ENCODE measurements around the gene SAMD9L. TPM values are rescaled to one million over a fixed set of nuclear protein-coding genes. Genes with fewer than 3 reads are reported as not detected.
A peak's percentile ranks its signal among the peaks of the same experiment; 100 is the strongest.

The SAMD9L gene
- 6.5 TPM for polyA plus RNA-seq
- long read RNA-seq, donor 1 = 0 reads
- long read RNA-seq, donor 2, partial matches to known transcripts = 8 of 8 reads
- long read RNA-seq, donor 2, other reads (novel, unspliced or antisense) = 0 of 8 reads
- long read RNA-seq, donor 3, full-length matches to known transcripts = 1 of 1 reads
- long read RNA-seq, donor 3, partial matches to known transcripts = 0 of 1 reads
- long read RNA-seq, donor 3, other reads (novel, unspliced or antisense) = 0 of 1 reads
- long read RNA-seq, donor 4 = 0 reads
- long read RNA-seq, donor 5 = 0 reads
- long read RNA-seq, donor 6, full-length matches to known transcripts = 1 of 1 reads
- long read RNA-seq, donor 6, partial matches to known transcripts = 0 of 1 reads
- long read RNA-seq, donor 6, other reads (novel, unspliced or antisense) = 0 of 1 reads
- long read RNA-seq, donor 7, full-length matches to known transcripts = 1 of 1 reads
- long read RNA-seq, donor 7, partial matches to known transcripts = 0 of 1 reads
- long read RNA-seq, donor 7, other reads (novel, unspliced or antisense) = 0 of 1 reads
- long read RNA-seq, donor 8 = 0 reads
- long read RNA-seq, donor 9, full-length matches to known transcripts = 1 of 1 reads
- long read RNA-seq, donor 9, partial matches to known transcripts = 0 of 1 reads
- long read RNA-seq, donor 9, other reads (novel, unspliced or antisense) = 0 of 1 reads
- long read RNA-seq, donor 10, partial matches to known transcripts = 0 of 1 reads
- long read RNA-seq, donor 10, other reads (novel, unspliced or antisense) = 0 of 1 reads
- long read RNA-seq, donor 11 = 0 reads

GRCh38 chr7:93148144-93148543, at the start of gene SAMD9L:
Gene SAMD9L, minus strand, starts transcription at chr7:93148385. Its CDS starts 12,414 bp downstream, at chr7:93135971.
- peak within 1 kb of the TSS; percentile 27 for H3K4me3 ChIP-seq (ENCODE audit: low read length)
- H3K27ac ChIP-seq (ENCODE audit: low read length) = peak within 1 kb of the TSS; percentile 41
- no CpG with 5 or more reads among the region's 2 CpGs for WGBS (ENCODE audit: insufficient coverage, low lambda C conversion rate)
- DNase-seq = peak in 1 of 2 donors; percentile 42
- no peaks in the 10 kb centered on the region for H3K27me3 ChIP-seq (ENCODE audit: control insufficient read depth, insufficient read depth, low read length)
- no peaks in the 10 kb centered on the region for H3K36me3 ChIP-seq (ENCODE audit: control insufficient read depth, insufficient read depth, low read length)
- H3K9me3 ChIP-seq (ENCODE audit: control insufficient read depth, low read depth, low read length) = no peaks in the 10 kb centered on the region
- H3K4me1 ChIP-seq (ENCODE audit: control insufficient read depth, insufficient read depth, low read length) = no peaks in the 10 kb centered on the region

- H3K4me1 ChIP-seq (ENCODE audit: control insufficient read depth, insufficient read depth, low read length) = no peaks in the 10 kb centered on the region
- no peak for DNase-seq
These were observed 48.2 kb upstream of the SAMD9L start for GRCh38 chr7:93196336-93196735.

GRCh38 chr7:93194386-93194785, 46.2 kb upstream of the SAMD9L start:
- H3K4me1 ChIP-seq (ENCODE audit: control insufficient read depth, insufficient read depth, low read length) = no peaks in the 10 kb centered on the region
- no peak for DNase-seq
- no peaks in the 10 kb centered on the region for H3K9me3 ChIP-seq (ENCODE audit: control insufficient read depth, low read depth, low read length)
- no peak overlapping the region for H3K27ac ChIP-seq (ENCODE audit: low read length)
- no peaks in the 10 kb centered on the region for H3K27me3 ChIP-seq (ENCODE audit: control insufficient read depth, insufficient read depth, low read length)
- no CpG with 5 or more reads among the region's 3 CpGs for WGBS (ENCODE audit: insufficient coverage, low lambda C conversion rate)
- no peaks in the 10 kb centered on the region for H3K36me3 ChIP-seq (ENCODE audit: control insufficient read depth, insufficient read depth, low read length)
- no peak overlapping the region for H3K4me3 ChIP-seq (ENCODE audit: low read length)

More at GRCh38 chr7:93196336-93196735, 48.2 kb upstream of the SAMD9L start:
- Histone ChIP-seq H3K36me3 (ENCODE audit: control insufficient read depth, insufficient read depth, low read length) (no peaks in the 10 kb centered on the region), H3K27me3 (ENCODE audit: control insufficient read depth, insufficient read depth, low read length) (no peaks in the 10 kb centered on the region), H3K4me3 (ENCODE audit: low read length) (no peak overlapping the region), H3K27ac (ENCODE audit: low read length) (no peak overlapping the region), H3K9me3 (ENCODE audit: control insufficient read depth, low read depth, low read length) (no peaks in the 10 kb centered on the region)
- no CpG with 5 or more reads among the region's 2 CpGs for WGBS (ENCODE audit: insufficient coverage, low lambda C conversion rate)

- no peak overlapping the region for H3K27ac ChIP-seq (ENCODE audit: low read length)
- no peaks in the 10 kb centered on the region for H3K36me3 ChIP-seq (ENCODE audit: control insufficient read depth, insufficient read depth, low read length)
- 91% methylated on average over 6 of the region's 6 CpGs for WGBS (ENCODE audit: insufficient coverage, low lambda C conversion rate)
- no peak for DNase-seq
- H3K9me3 ChIP-seq (ENCODE audit: control insufficient read depth, low read depth, low read length) = no peaks in the 10 kb centered on the region
- no peaks in the 10 kb centered on the region for H3K27me3 ChIP-seq (ENCODE audit: control insufficient read depth, insufficient read depth, low read length)
- no peak overlapping the region for H3K4me3 ChIP-seq (ENCODE audit: low read length)
- no peaks in the 10 kb centered on the region for H3K4me1 ChIP-seq (ENCODE audit: control insufficient read depth, insufficient read depth, low read length)
These were observed 40.9 kb upstream of the SAMD9L start for GRCh38 chr7:93188870-93189634.

GRCh38 chr7:93185303-93186027, 37.3 kb upstream of the SAMD9L start:
- no CpG with 5 or more reads among the region's 1 CpG for WGBS (ENCODE audit: insufficient coverage, low lambda C conversion rate)
- no peak overlapping the region for H3K27ac ChIP-seq (ENCODE audit: low read length)
- H3K27me3 ChIP-seq (ENCODE audit: control insufficient read depth, insufficient read depth, low read length) = no peaks in the 10 kb centered on the region
- no peak overlapping the region for H3K4me3 ChIP-seq (ENCODE audit: low read length)
- no peaks in the 10 kb centered on the region for H3K36me3 ChIP-seq (ENCODE audit: control insufficient read depth, insufficient read depth, low read length)
- no peaks in the 10 kb centered on the region for H3K9me3 ChIP-seq (ENCODE audit: control insufficient read depth, low read depth, low read length)
- no peak for DNase-seq
- H3K4me1 ChIP-seq (ENCODE audit: control insufficient read depth, insufficient read depth, low read length) = no peaks in the 10 kb centered on the region

GRCh38 chr7:93179173-93179572, 31.0 kb upstream of the SAMD9L start:
- no peak for DNase-seq
- H3K36me3 ChIP-seq (ENCODE audit: control insufficient read depth, insufficient read depth, low read length) = no peaks in the 10 kb centered on the region
- no peaks in the 10 kb centered on the region for H3K4me1 ChIP-seq (ENCODE audit: control insufficient read depth, insufficient read depth, low read length)
- H3K9me3 ChIP-seq (ENCODE audit: control insufficient read depth, low read depth, low read length) = no peaks in the 10 kb centered on the region
- no peak overlapping the region for H3K27ac ChIP-seq (ENCODE audit: low read length)
- no peaks in the 10 kb centered on the region for H3K27me3 ChIP-seq (ENCODE audit: control insufficient read depth, insufficient read depth, low read length)
- no peak overlapping the region for H3K4me3 ChIP-seq (ENCODE audit: low read length)

GRCh38 chr7:93178213-93178612, 30.0 kb upstream of the SAMD9L start:
- Histone ChIP-seq H3K4me1 (ENCODE audit: control insufficient read depth, insufficient read depth, low read length) (no peaks in the 10 kb centered on the region), H3K9me3 (ENCODE audit: control insufficient read depth, low read depth, low read length) (no peaks in the 10 kb centered on the region), H3K27ac (ENCODE audit: low read length) (no peak overlapping the region), H3K27me3 (ENCODE audit: control insufficient read depth, insufficient read depth, low read length) (no peaks in the 10 kb centered on the region), H3K36me3 (ENCODE audit: control insufficient read depth, insufficient read depth, low read length) (no peaks in the 10 kb centered on the region), H3K4me3 (ENCODE audit: low read length) (no peak overlapping the region)
- 0% methylated on average over 1 of the region's 3 CpGs for WGBS (ENCODE audit: insufficient coverage, low lambda C conversion rate)
- DNase-seq = no peak

- H3K4me1 ChIP-seq (ENCODE audit: control insufficient read depth, insufficient read depth, low read length) = no peaks in the 10 kb centered on the region
- WGBS (ENCODE audit: insufficient coverage, low lambda C conversion rate) = 57% methylated on average over 1 of the region's 2 CpGs
- DNase-seq = no peak
These were observed 28.9 kb upstream of the SAMD9L start for GRCh38 chr7:93176992-93177580.

GRCh38 chr7:93175219-93175618, 27.0 kb upstream of the SAMD9L start:
- H3K4me1 ChIP-seq (ENCODE audit: control insufficient read depth, insufficient read depth, low read length) = no peaks in the 10 kb centered on the region
- H3K27me3 ChIP-seq (ENCODE audit: control insufficient read depth, insufficient read depth, low read length) = no peaks in the 10 kb centered on the region
- no peak for DNase-seq
- H3K4me3 ChIP-seq (ENCODE audit: low read length) = no peak overlapping the region
- H3K9me3 ChIP-seq (ENCODE audit: control insufficient read depth, low read depth, low read length) = peaks cover 7% of the 10 kb centered on the region
- no peaks in the 10 kb centered on the region for H3K36me3 ChIP-seq (ENCODE audit: control insufficient read depth, insufficient read depth, low read length)
- no CpG with 5 or more reads among the region's 2 CpGs for WGBS (ENCODE audit: insufficient coverage, low lambda C conversion rate)
- no peak overlapping the region for H3K27ac ChIP-seq (ENCODE audit: low read length)

More at GRCh38 chr7:93176992-93177580, 28.9 kb upstream of the SAMD9L start:
- Histone ChIP-seq H3K9me3 (ENCODE audit: control insufficient read depth, low read depth, low read length) (no peaks in the 10 kb centered on the region), H3K4me3 (ENCODE audit: low read length) (no peak overlapping the region), H3K36me3 (ENCODE audit: control insufficient read depth, insufficient read depth, low read length) (no peaks in the 10 kb centered on the region), H3K27me3 (ENCODE audit: control insufficient read depth, insufficient read depth, low read length) (no peaks in the 10 kb centered on the region), H3K27ac (ENCODE audit: low read length) (no peak overlapping the region)
